Urinary bladder (tissue), 4 donors: ENCODE results near the gene NRAS. TPM values are rescaled to one million over a fixed set of nuclear protein-coding genes. Genes with fewer than 3 reads are reported as not detected.

Experiments
- DNase-seq: peaks from one replicate; pipeline ENCODE4 v3.0.0-alpha.2; 2015; ENCODE audit errors: extremely low spot score
- H3K27ac ChIP-seq: one replicate; pipeline ENCODE4 v1.5.1; 2013; ENCODE audit warnings: low read depth, mild to moderate bottlenecking, moderate library complexity
- H3K36me3 ChIP-seq: one replicate; pipeline ENCODE4 v1.6.1; 2013; ENCODE audit warnings: mild to moderate bottlenecking, moderate library complexity; ENCODE audit not compliant: insufficient read depth
- H3K4me1 ChIP-seq: one replicate; pipeline ENCODE4 v1.6.1; 2013; ENCODE audit warnings: mild to moderate bottlenecking, moderate library complexity; ENCODE audit not compliant: insufficient read depth
- H3K4me3 ChIP-seq: one replicate; pipeline ENCODE4 v1.5.1; 2013; ENCODE audit warnings: low read depth, low read length
- WGBS: extraction: QIAGEN DNeasy Blood & Tissue Kit; methylation state at CpG from one replicate; pipeline ENCODE4 v1.1.7; 2013; 5-methylcytosine and 5-hydroxymethylcytosine counted together
- polyA plus RNA-seq: library from polyadenylated mRNA; stranded (reverse); fragments of 200-250 nt; gene quantifications from one replicate; pipeline ENCODE4 v1.2.3, GENCODE V29; 2013
- total RNA-seq: library from RNA; depleted of rRNA; stranded (reverse); fragments of >200 nt; gene quantifications from one replicate; pipeline ENCODE4 v1.2.3, GENCODE V29; 2014
- donor health status: healthy with polysubstance abuse.
- donor health status: healthy.

NRAS gene
- total and polyA plus RNA-seq, 2 donors = 11.5 to 46.5 TPM

GRCh38 chr1:114715952-114716303, 643 bp downstream of the NRAS start:
- Histone ChIP-seq H3K27ac (peak overlapping the region; percentile 86), H3K4me1 (no peaks in the 10 kb centered on the region), H3K36me3 (peaks cover 10% of the 10 kb centered on the region), H3K4me3 (peak overlapping the region; percentile 69)
- WGBS = 25% methylated on average over 4 of the region's 4 CpGs
- DNase-seq = no peak

- H3K36me3 ChIP-seq = peaks cover 6% of the 10 kb centered on the region
- no peak for DNase-seq
- H3K4me3 ChIP-seq = no peak overlapping the region
- H3K27ac ChIP-seq = no peak overlapping the region
- WGBS = 85% methylated on average over 4 of the region's 4 CpGs
- H3K4me1 ChIP-seq = no peaks in the 10 kb centered on the region
These were observed 3.6 kb downstream of the NRAS start for GRCh38 chr1:114712977-114713376.

DNA sequence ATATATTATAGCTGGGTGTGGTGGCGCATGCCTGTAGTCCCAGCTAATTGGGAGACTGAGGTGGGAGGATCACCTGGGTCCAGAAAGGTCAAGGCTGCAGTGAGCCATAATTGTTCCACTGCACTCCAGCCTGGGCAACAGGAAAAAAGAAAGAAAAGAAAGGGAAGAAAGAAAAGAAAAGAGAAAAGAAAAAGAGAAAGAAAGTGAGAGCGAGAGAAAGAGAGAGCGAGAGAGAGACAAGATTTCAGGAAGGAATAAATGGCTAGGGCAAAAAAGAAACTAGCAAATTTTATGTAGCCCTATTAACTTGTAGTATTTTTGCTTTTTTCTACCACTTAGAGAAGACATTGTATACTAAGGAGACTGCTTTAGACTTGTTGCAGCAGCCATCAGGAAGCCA, 6.2 kb downstream of the NRAS start:
- WGBS = 99% methylated on average over 3 of the region's 3 CpGs
- no peak overlapping the region for H3K27ac ChIP-seq
- no peaks in the 10 kb centered on the region for H3K4me1 ChIP-seq
- peaks cover 8% of the 10 kb centered on the region for H3K36me3 ChIP-seq
- no peak overlapping the region for H3K4me3 ChIP-seq
- no peak for DNase-seq

- 94% methylated on average over 2 of the region's 2 CpGs for WGBS
- Histone ChIP-seq H3K4me3 (no peak overlapping the region), H3K27ac (no peak overlapping the region), H3K4me1 (no peaks in the 10 kb centered on the region), H3K36me3 (peaks cover 8% of the 10 kb centered on the region)
- no peak for DNase-seq
These were observed 9.0 kb downstream of the NRAS start for GRCh38 chr1:114707604-114708003.

DNA sequence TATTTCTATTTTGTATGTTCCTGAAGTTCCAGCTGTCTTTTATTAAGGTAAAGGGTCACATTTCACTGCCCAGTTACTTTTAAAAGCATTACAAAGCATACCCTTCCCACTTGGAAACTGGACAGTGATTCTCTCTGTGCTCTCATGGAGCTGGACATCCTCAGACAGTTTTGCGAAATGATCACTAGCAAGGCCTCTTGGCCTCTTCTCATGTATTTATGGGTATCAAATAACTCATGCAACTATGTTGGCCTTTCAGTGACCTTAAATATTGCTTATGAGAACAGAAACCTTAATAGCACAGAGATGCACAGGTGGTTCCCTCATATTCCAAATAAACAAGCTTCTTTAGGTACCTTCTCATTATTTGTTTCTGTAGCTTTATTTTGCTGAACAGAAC, 13.3 kb downstream of the NRAS start:
- DNase-seq = no peak
- H3K4me3 ChIP-seq = no peak overlapping the region
- H3K4me1 ChIP-seq = no peaks in the 10 kb centered on the region
- no peak overlapping the region for H3K27ac ChIP-seq
- peaks cover 3% of the 10 kb centered on the region for H3K36me3 ChIP-seq
- WGBS = 78% methylated on average over 1 of the region's 1 CpG

DNA sequence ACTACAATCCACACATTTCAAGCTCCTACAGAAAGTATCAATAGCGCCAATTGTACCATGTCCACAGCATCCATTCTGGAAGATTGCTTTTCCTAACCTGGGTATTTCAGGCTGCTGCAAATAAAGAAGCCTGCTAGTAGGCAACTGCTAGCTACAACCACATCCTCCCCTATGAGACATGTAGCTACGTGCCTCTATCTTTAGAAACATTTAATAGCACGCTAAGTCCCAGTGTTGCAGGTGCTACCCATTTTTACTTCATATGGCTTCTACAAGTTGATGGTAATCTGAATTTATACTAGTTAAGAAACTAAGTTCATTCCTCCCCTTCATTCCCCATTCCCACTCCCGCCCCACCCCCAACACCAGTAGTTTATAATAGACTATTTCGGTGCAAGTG, 13.8 kb downstream of the NRAS start:
- no peak overlapping the region for H3K4me3 ChIP-seq
- peaks cover 2% of the 10 kb centered on the region for H3K36me3 ChIP-seq
- H3K27ac ChIP-seq = no peak overlapping the region
- no peaks in the 10 kb centered on the region for H3K4me1 ChIP-seq
- WGBS = 86% methylated on average over 5 of the region's 5 CpGs
- no peak for DNase-seq

GRCh38 chr1:114701931-114702330, 14.6 kb downstream of the NRAS start:
- Histone ChIP-seq H3K36me3 (no peaks in the 10 kb centered on the region), H3K4me3 (no peak overlapping the region), H3K27ac (no peak overlapping the region), H3K4me1 (no peaks in the 10 kb centered on the region)
- WGBS = 66% methylated on average over 2 of the region's 2 CpGs
- no peak for DNase-seq

GRCh38 chr1:114700036-114700600, 16.5 kb downstream of the NRAS start:
- no peak overlapping the region for H3K27ac ChIP-seq
- DNase-seq = no peak
- whole genome bisulfite sequencing = 55% methylated on average over 4 of the region's 4 CpGs
- no peaks in the 10 kb centered on the region for H3K4me1 ChIP-seq
- H3K4me3 ChIP-seq = no peak overlapping the region
- H3K36me3 ChIP-seq = no peaks in the 10 kb centered on the region

- no peak overlapping the region for H3K27ac ChIP-seq
- no peaks in the 10 kb centered on the region for H3K36me3 ChIP-seq
- no peaks in the 10 kb centered on the region for H3K4me1 ChIP-seq
- H3K4me3 ChIP-seq = no peak overlapping the region
- no peak for DNase-seq
These were observed 19.8 kb downstream of the NRAS start for GRCh38 chr1:114696810-114697209.

DNA sequence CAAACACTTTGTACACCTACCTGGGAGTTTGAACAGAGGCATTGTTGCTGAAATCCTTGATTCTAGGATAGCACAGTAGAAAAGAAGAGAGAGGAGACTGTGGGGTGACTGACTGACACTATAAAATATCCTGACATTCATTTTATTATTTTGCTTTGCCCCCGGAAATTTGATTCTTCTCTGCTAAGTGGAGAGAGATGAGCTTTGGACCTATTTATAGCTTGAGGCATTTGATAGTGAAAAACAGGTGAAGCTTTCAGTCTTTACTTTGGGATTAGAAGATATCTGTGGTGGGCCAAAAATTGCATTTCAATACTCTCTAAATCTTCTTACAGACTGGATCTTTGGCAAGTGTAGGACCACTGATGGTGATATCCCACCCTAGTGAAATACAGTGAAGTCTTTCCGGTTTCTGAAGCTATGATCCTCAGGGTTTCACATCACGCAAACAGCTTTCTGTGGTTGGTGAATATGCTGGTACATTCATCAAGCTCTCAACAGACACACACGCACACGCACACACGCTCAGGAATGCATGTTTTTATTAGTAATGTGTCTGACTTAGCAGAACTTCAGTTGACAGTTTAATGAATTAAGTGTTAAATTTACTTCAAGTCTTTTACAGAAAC, 21.0 kb downstream of the NRAS start, which contains the start of gene AMPD1:
Gene AMPD1, minus strand, starts transcription at position 117 of the 629 bp plus-strand sequence. Its CDS starts 75 bp downstream, at position 42.
- Histone ChIP-seq H3K4me3 (no peak within 1 kb of the TSS), H3K36me3 (no peaks in the 10 kb centered on the region), H3K4me1 (no peaks in the 10 kb centered on the region), H3K27ac (no peak within 1 kb of the TSS)
- WGBS = 65% methylated on average over 6 of the region's 6 CpGs
- no peak for DNase-seq

DNA sequence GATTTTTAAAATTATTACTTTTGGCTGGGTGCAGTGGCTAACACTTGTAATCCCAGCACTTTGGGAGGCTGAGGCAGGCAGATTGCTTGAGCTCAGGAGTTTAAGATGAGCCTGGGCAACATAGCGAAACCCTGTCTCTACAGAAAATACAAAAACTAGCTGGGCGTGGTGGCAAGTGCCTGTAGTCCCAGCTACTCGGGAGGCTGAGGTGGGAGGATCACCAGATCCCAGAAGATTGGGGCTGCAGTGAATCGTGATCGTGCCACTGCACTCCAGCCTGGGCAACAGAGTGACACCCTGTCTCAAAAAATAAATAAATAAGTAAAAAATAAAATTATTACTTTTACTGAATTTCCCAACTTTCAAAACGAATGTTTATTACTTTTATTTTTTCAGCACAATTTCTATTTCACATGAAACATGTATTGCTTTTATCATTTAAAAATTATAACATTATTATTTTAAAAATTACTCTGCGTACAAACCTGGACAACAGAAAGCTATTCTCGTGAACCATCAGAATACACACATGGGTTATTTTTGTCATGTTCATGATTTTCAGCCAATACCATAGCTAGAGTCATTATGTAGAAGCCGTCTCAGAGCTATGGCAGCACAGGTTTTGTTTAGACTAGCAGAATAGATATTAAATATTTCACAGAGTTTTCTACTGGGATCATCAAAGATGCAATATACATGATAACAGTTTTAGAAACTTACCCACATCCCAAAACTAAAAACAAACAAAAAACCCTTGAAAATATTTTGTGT, 21.8 kb downstream of the NRAS start:
- H3K4me3 ChIP-seq = no peak overlapping the region
- 82% methylated on average over 9 of the region's 9 CpGs for WGBS

GRCh38 chr1:114692947-114693346, 23.6 kb downstream of the NRAS start:
- no peaks in the 10 kb centered on the region for H3K36me3 ChIP-seq
- H3K4me3 ChIP-seq = no peak overlapping the region
- WGBS = 95% methylated on average over 3 of the region's 3 CpGs
- H3K4me1 ChIP-seq = no peaks in the 10 kb centered on the region
- H3K27ac ChIP-seq = no peak overlapping the region
- no peak for DNase-seq

More for the DNA sequence above, 21.8 kb downstream of the NRAS start:
- Histone ChIP-seq H3K36me3 (no peaks in the 10 kb centered on the region), H3K27ac (no peak overlapping the region), H3K4me1 (no peaks in the 10 kb centered on the region)
- no peak for DNase-seq

DNA sequence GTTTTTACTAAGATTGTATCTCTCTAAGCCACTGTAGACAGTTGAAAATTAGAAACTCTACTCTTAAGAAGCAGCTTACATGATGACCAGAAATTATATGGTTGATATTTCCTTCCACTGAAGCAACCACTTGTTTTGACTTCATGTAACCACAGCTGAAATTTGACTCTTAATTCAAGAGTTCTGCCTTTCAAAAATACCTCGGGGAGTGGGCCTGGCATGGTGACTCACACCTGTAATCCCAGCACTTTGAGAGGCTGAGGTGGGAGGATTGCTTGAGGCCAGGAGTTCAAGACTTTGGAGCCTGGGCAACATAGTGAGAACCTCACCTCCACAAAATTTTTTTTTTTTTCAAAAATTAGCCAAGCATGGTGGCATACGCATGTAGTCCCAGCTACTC, 25.5 kb downstream of the NRAS start:
- Histone ChIP-seq H3K4me1 (no peaks in the 10 kb centered on the region), H3K27ac (no peak overlapping the region), H3K36me3 (no peaks in the 10 kb centered on the region), H3K4me3 (no peak overlapping the region)
- DNase-seq = no peak
- WGBS = 78% methylated on average over 2 of the region's 2 CpGs

DNA sequence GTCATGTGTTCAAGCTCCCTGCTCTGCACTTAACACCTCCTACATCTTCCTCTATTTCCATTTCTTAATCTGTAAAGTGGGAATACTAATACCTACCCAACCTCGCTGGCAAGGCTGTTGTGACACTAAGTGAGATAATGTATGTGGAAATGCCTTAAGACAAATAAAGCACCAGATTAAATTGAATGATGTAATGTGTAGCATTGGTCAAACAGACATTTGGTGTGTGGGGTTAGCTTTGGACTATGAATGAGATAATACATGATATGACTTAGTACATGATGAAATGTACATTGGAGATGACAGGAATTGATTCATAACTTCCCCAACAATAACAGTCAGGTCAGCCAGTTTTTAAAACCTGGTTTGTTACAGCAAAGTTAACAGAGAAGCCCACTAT, 26.4 kb downstream of the NRAS start:
- no peaks in the 10 kb centered on the region for H3K4me1 ChIP-seq
- H3K4me3 ChIP-seq = no peak overlapping the region
- no peak for DNase-seq
- H3K36me3 ChIP-seq = no peaks in the 10 kb centered on the region
- no peak overlapping the region for H3K27ac ChIP-seq
- 76% methylated on average over 1 of the region's 1 CpG for WGBS
